COLO829 (cell line): ENCODE measurements around the gene SPRY1.

Experiments
- DNase-seq: peaks from one replicate; pipeline ENCODE4 v3.0.0; 2012; ENCODE audit warnings: low spot score

Gene SPRY1

DNA sequence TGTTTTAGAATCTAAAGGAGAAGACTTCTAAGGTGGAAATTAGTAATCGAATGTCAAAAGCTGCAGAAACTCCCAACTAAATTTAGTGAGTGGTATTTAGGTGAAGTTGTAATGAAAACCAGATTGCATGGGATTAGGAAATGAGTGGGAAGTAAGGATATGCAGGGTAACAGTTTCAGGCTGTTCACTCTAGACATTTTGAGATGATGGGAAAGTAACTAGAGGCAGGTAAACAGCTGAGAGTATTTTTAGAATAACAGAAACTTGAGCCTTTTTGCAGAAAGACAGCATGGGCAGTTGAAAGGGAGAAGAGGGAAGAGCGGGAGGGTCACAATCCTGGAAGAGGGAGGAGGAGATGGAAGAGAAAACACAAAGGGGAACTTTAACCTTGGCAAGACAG is 12.7 kb downstream of the SPRY1 start:
- DNase-seq: no peak

DNA sequence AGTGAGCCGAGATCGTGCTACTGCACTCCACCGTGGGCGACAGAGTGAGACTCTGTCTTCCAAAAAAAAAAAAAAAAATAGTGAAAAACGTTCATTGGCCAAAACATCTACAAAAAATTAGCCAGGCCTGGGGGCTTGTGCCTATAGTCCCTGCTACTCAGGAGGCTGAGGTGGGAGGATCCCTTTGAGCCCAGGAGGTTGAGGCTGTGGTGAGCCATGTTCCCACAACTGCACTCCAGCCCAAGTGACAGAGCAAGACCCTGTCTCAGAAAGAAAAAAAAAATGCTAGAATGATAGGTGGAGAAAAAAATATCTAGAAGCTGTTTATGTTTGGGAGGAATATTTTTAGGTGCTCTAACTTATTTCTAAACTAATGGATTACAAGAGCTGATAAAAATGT is 14.9 kb downstream of the SPRY1 start:
- DNase-seq: no peak

- no peak for DNase-seq
Measured at GRCh38 chr4:123412091-123412505, 15.5 kb downstream of the SPRY1 start.

- DNase-seq: no peak
Measured at GRCh38 chr4:123412700-123413512, 16.3 kb downstream of the SPRY1 start.

GRCh38 chr4:123415576-123415975 is 19.0 kb downstream of the SPRY1 start:
- DNase-seq: no peak

DNA sequence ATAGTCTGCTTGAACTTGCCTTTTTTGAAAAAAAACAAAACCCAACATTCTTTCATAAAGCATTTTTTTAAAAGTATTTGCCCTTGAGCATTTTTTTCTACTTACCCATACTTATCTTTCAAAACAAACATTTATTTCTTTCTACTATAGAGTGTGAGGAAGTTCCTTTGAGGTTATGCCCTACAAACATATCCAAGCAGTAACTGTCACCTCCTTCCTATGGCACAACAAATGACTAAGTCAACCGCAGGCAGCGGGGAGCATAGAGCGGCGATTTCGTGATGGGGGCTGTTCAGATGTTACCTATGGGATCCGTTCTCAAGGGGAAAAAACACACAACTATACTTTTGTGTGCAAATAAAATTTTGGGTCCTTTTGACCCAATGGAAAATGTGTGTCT is 19.4 kb downstream of the SPRY1 start:
- DNase-seq: peak; percentile 68

DNA sequence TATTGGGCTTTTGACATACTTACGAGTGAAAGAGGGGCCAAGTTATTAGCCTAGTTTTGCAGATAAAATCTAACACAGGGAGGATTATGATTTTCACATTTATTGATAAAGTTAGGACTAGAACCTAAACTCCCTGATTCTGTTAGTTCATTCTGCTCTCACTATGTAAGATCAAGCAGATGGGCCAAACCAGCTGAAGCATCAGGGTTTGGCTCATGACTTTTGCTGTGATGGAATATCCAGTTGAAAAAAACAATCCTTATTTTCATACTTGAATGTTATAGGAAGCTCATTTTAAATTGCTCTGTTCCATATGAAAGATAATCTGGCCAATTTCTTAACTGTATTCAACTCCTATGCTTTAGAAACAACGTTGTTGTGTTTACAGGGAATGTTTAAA is 21.2 kb downstream of the SPRY1 start:
- no peak for DNase-seq

DNA sequence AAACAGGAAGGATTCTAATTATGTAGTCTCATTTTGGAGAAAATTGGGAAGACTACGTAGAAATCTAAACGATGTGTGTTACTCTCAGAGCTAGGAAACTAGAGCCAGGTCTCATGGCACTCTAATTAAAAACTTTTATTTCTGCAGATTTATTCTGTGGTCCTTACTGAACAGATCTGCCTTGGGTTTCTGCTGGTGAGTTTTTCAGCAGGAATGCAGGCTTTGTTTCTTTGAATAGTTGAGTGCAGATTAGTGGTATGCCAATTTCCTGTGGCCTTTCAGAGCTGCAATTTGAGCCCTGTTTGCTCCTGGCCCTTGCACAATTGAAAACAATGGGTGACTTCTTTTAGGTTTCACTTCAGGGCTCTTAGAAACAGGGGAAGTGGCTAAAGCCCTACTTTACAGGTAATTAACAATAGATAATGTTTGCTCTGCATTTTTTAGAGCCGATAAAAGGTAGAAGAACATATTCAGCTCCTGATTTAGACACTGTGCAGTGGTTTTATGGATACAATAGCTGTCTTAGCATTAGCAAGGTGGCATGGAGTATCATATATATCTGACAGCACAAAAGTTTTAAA is 21.8 kb downstream of the SPRY1 start:
- peak; percentile 91 for DNase-seq

DNA sequence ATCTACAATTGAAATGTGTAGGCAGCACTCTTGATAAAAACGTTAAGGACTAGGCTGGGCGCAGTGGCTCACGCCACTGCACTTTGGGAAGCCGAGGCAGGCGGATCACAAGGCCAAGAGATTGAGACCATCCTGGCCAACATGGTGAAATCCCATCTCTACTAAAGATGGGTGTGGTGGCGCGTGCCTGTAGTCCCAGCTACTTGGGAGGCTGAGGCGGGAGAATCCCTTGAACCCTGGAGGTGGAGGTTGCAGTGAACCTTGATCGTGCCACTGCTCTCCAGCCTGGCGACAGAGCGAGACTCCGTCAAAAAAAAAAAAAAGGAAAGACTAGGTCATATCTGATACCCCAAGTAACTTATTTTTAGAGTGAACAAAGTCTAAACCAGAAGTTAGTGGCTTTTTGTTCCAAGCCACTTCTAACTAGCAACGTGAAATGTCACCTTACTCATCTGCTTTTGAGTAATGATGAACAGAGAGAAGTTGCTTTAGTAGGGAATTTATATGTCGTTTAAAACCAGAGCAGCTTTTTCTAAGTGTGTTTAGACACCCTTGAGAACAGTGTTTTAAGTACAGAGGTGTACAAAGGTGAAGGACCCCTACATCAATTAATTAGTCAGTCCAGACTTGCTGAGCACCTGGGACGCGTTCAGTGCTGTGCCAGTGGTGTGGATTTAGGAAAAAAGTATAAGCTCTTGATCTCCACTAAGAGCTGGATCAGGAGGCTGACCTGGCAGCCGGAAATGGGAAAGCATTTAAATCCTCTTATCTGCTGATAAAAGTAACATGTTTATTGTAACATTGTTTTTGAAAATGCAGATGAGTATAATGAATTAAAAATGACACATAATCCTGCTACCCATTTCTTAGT is 23.5 kb downstream of the SPRY1 start:
- no peak for DNase-seq

DNA sequence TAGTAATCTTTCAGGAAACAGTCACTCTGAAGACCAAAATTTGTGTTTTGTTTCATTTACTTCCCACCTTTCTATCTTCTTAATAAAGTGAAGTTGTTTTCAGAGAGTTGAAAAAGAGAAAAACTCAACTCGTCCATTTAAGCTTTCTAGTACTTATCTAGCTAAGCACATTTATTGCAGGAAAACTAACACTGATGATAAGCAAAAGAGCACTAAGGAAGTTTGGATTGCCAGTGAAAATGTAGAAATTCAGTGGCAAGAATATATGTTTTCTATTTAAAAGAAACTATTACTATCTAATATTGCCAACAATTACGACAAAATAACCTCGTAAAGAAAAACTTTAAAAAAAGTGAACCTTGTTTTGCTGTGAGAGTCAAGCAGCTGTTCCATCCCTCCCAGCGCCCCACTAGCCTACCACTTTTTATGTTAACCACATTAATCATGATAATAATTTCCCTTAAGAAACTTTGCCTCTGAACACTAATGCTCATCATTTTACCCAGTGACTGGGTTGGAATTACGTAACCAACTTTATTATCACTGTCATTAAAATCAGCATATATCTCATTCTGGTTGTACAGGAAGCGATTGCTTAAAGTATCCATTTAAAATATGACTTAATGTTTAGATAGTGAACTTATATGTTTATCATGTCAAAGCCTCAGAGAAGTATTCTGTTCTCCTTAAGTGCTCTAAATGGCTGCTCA is 24.8 kb downstream of the SPRY1 start:
- DNase-seq: no peak

GRCh38 chr4:123421937-123422781 is 25.6 kb downstream of the SPRY1 start:
- no peak for DNase-seq

DNA sequence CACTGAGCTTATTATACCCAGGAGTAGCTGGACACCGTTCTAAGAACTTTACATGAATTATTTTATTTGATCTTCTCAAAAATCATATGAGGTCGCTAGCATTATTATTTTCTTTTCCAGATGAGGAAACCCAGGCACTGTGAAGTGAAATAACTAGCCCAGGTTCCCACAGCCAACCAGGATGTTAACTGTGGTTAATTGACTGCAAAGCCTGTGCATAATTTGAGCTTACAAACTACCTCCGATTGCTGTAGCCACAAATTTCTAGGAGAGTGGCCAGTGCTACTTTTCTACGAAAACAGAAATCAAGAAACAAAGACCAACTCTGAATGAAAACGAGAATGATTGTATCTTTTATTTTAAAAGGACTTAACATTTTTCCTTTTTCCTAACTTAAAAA is 27.2 kb downstream of the SPRY1 start:
- DNase-seq: no peak

DNA sequence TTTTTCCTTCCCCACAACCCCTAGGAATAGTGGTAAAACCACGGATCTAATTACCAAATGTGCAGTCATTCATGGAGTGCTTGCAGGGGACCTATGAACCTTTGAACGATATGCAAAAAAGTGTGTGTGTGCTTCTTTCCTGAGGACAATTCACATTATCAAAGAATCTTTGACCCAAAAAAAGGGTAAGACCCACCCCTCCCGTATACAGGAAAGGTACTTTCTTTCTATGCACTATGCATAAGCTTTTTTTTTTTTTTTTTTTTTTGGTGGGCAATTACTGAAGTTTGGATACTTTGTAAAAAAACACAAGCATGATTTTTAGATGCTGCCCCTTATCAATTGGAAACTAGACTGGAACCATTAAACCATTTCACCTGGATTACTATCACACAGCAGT is 31.4 kb downstream of the SPRY1 start:
- no peak for DNase-seq

DNA sequence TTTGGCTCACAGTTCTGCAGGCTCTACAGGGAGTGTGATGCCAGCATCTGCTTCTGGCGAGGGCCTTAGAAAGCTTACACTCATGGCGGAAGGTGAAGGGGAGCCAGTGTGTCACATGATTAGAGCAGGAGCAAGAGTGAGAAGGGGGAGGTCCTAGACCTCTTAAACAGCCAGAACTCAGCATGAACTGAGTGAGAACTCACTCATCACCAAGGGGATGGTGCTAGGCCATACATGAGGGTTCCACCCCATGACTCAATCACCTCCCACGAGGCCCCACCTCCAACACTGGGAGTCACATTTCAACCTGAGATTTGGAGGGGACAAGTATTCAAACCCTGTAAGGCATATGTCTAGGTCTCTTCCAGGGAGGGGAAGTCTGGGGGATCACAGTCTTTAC is 33.4 kb downstream of the SPRY1 start:
- no peak for DNase-seq

- no peak for DNase-seq
Measured at GRCh38 chr4:123430501-123430900, 33.9 kb downstream of the SPRY1 start.

- DNase-seq: no peak
Measured at GRCh38 chr4:123433573-123433972, 37.0 kb downstream of the SPRY1 start.

GRCh38 chr4:123433976-123434375 is 37.4 kb downstream of the SPRY1 start:
- no peak for DNase-seq

DNA sequence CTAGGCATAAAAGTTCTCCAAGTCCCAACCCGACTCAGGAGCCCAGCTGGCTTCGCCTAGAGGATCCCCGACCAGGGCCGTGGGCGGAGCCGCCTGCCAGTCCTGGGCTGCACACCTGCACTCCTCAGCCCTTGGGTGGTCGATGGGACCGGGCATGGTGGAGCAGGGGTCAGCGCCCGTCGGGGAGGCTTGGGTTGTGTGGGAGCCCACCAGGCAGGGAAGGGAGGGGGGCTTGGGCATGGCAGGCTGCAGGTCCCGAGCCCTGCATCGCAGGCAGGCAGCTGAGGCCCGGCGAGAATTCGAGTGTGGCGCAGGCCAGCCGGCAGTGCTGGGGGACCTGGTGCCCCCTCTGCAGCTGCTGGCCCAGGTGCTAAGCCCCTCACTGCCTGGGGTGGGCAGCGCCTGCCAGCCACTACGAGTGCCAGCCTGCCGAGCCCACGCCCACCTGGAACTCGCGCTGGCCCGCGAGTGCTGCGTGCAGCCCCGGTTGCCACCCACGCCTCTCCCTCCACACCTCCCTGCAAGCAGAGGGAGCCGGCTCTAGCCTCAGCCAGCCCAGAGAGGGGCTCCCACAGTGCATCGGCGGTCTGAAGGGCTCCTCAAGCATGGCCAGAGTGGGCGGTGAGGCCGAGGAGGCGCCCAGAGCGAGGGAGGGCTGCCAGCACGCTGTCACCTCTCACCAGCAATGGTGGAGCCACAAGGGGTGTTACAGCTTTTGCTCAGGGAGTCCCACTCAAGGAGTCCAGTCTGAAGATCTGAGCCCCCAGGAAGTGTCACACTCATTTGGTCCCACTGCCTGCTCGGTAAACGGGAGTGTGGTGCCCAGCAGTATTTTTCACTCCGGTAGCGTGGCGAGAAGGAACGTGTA is 38.9 kb downstream of the SPRY1 start:
- no peak for DNase-seq

- DNase-seq: no peak
Measured at GRCh38 chr4:123438031-123438430, 41.4 kb downstream of the SPRY1 start.
